ENCODE results near the gene TPH2. TPM values are rescaled to one million over a fixed set of nuclear protein-coding genes. Genes with fewer than 3 reads are reported as not detected.
A peak's percentile ranks its signal among the peaks of the same experiment; 100 is the strongest.

The TPH2 gene
- total RNA-seq, 1 experiment from 2014 or later: not detected

- no peak for DNase-seq
- Histone ChIP-seq H3K27me3 (ENCODE audit: control insufficient read depth, insufficient read depth, low read length) (no peaks in the 10 kb centered on the region), H3K36me3 (replicated peaks; ENCODE audit: control insufficient read depth, insufficient read depth, low read length) (no peaks in the 10 kb centered on the region)
Observed at GRCh38 chr12:71981149-71981548, 42.5 kb downstream of the TPH2 start.

DNA sequence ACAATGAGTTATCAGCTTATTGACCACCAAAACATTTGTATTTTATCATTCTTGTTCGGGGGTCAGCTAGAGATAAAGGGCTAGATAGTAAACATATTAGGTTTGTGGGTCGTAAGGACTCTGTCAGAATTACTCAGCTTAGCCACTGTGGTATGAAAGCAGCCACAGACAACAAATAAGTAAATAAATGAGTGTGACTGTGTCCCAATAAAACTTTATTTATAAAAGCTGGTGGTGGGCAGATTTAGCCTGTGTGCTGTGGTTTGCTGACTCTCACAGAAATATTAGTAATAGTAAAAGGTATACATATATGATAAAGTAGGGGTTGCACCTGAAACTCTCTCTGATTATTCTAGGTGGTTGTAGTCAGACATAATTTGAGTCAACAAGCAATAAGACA is 56.1 kb downstream of the TPH2 start:
- no peaks in the 10 kb centered on the region for H3K36me3 ChIP-seq (replicated peaks; ENCODE audit: control insufficient read depth, insufficient read depth, low read length)
- no peaks in the 10 kb centered on the region for H3K27me3 ChIP-seq (ENCODE audit: control insufficient read depth, insufficient read depth, low read length)
- no peak for DNase-seq
- H3K4me3 ChIP-seq (ENCODE audit: insufficient read depth, low read depth, low read length): no peak overlapping the region

More at GRCh38 chr12:71981149-71981548, 42.5 kb downstream of the TPH2 start:
- no peak overlapping the region for H3K4me3 ChIP-seq (ENCODE audit: insufficient read depth, low read depth, low read length)

GRCh38 chr12:71999795-72000194 is 61.1 kb downstream of the TPH2 start:
- no peak for DNase-seq
- Histone ChIP-seq H3K4me3 (ENCODE audit: insufficient read depth, low read depth, low read length) (no peak overlapping the region), H3K36me3 (replicated peaks; ENCODE audit: control insufficient read depth, insufficient read depth, low read length) (no peaks in the 10 kb centered on the region), H3K27me3 (ENCODE audit: control insufficient read depth, insufficient read depth, low read length) (no peaks in the 10 kb centered on the region)

DNA sequence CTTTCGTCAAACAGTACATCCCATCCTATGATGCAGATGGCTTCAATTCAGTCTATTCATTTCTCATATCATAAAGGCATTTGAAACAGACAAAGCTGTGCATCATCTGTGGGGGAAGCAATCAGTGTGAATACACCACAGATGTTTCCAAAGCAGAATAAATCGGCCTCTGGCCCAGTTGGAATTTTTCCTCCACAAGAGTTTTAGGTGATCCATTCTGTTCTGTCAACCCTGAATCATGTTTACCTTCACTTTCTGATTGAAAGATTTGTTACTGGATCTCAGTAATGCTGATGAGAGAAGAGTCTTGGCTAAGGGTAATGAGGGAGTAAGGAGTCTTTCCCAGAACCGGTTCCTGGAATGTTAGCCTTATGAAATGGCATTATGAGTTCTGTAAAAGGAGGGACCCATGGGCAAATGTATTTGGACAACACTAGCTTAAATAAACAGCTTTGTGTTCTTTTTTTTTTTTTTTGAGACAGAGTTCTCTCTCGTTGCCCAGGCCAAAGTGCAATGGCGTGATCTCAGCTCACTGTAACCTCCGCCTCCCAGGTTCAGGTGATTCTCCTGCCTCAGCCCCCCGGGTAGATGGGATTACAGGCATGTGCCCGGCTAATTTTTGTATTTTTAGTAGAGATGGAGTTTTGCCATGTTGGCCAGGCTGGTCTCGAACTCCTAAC is 62.5 kb downstream of the TPH2 start:
- no peak for DNase-seq
- H3K27me3 ChIP-seq (ENCODE audit: control insufficient read depth, insufficient read depth, low read length): no peaks in the 10 kb centered on the region
- no peaks in the 10 kb centered on the region for H3K36me3 ChIP-seq (replicated peaks; ENCODE audit: control insufficient read depth, insufficient read depth, low read length)
- no peak overlapping the region for H3K4me3 ChIP-seq (ENCODE audit: insufficient read depth, low read depth, low read length)

DNA sequence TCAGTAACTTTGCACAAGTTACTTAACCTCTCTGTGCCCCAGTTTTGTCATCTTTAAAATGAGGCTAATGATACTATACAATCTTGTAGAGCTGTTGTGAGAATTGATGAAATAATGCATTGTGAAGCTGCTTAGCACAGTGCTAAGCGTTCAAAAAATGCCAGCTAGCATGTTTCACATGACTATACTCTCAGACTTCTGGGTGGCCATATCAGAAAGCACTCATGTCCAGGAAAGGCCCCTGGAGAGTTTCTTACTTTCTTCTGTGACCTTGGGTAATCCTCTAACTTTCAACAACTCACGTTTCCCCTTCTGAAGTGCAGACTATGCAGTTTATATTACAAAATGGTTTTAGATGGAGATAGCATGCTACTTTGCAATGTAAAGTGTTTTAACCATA is 68.1 kb downstream of the TPH2 start:
- Histone ChIP-seq H3K27me3 (ENCODE audit: control insufficient read depth, insufficient read depth, low read length) (no peaks in the 10 kb centered on the region; the same call in 1 of the 2 replicates), H3K4me3 (ENCODE audit: insufficient read depth, low read depth, low read length) (no peak overlapping the region), H3K36me3 (replicated peaks; ENCODE audit: control insufficient read depth, insufficient read depth, low read length) (no peaks in the 10 kb centered on the region)
- DNase-seq: no peak

DNA sequence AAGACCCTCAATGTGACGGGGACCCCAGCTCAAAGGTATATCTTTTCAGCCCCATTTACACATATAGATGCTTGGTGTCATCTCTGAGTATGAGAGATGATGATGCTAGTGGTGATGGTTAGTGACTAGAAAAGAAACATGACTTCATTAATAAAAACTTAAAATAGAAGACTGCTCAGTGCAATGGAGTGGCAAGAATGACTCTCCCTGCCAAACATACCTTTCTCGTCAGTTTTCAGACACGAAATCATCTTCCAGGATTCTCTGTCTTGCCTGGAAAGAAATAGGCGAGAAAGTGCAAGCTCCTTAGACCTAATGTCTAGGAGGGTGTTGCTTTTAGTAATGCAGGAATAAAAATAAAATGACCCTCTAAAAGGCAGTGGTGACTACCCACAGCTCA is 71.7 kb downstream of the TPH2 start:
- no peaks in the 10 kb centered on the region; the same call in 1 of the 2 replicates for H3K27me3 ChIP-seq (ENCODE audit: control insufficient read depth, insufficient read depth, low read length)
- no peak overlapping the region for H3K4me3 ChIP-seq (ENCODE audit: insufficient read depth, low read depth, low read length)
- no peak for DNase-seq
- no peaks in the 10 kb centered on the region for H3K36me3 ChIP-seq (replicated peaks; ENCODE audit: control insufficient read depth, insufficient read depth, low read length)

DNA sequence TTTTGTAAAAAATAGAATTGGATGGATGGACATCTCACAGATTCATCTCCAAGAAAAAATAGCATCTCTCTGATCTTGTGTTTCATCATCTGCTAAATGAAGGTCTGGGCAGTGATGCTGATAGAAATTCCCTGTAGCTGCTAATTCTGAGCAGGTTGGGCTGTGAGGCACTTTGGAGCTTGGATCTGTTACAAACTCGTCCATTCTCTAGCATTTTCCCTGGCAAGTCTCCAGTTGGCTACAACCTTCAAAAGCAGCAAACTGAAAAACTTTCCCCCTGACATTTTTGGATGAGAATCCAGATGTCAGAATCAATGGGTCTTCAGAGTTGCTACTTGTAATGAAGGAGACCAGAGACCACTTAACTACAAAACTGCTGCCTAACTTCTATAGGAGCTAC is 72.7 kb downstream of the TPH2 start:
- Histone ChIP-seq H3K27me3 (ENCODE audit: control insufficient read depth, insufficient read depth, low read length) (no peaks in the 10 kb centered on the region; the same call in 1 of the 2 replicates), H3K36me3 (replicated peaks; ENCODE audit: control insufficient read depth, insufficient read depth, low read length) (no peaks in the 10 kb centered on the region), H3K4me3 (ENCODE audit: insufficient read depth, low read depth, low read length) (no peak overlapping the region)
- no peak for DNase-seq

DNA sequence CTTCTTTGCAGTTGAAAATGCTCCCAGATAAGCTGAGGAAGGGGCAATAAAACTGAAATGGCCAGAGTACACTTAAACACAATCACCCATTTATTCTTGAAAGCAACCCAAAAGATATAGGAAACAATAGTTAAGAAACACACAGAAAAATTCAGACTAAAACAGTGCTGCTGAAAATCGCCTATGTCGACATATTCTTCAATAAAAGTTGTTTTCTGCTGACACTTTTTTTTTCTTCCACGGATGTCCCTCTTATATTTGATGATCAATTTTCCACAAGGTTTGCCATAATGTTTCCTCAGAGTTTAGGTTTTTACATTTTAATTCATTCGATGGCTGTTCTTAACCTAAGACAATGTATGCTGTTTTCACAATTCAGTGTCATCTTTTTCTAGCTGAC is 74.2 kb downstream of the TPH2 start:
- Histone ChIP-seq H3K27me3 (ENCODE audit: control insufficient read depth, insufficient read depth, low read length) (no peaks in the 10 kb centered on the region; the same call in 1 of the 2 replicates), H3K36me3 (replicated peaks; ENCODE audit: control insufficient read depth, insufficient read depth, low read length) (no peaks in the 10 kb centered on the region), H3K4me3 (ENCODE audit: insufficient read depth, low read depth, low read length) (no peak overlapping the region)
- no peak for DNase-seq

DNA sequence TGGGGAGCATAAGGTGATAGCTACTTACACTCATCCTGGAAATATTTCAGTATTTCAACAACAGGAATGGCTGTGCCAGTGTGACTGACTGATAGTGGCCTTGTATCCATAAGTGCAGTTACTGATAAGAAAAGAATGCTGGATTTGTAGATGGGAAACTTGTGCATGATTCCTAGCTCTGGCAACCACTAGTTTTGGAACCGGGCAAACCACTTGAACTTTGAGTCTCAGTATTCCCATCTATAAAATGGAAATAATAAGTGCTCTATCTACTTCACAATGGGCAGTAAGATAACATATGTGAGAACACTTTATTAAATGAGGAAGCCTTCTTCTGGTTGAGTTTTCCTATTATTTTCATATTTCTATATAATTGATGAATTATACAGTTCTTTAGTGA is 77.2 kb downstream of the TPH2 start:
- no peak for DNase-seq
- Histone ChIP-seq H3K4me3 (ENCODE audit: insufficient read depth, low read depth, low read length) (no peak overlapping the region), H3K36me3 (replicated peaks; ENCODE audit: control insufficient read depth, insufficient read depth, low read length) (no peaks in the 10 kb centered on the region), H3K27me3 (ENCODE audit: control insufficient read depth, insufficient read depth, low read length) (no peaks in the 10 kb centered on the region)

GRCh38 chr12:72017054-72017651 is 78.5 kb downstream of the TPH2 start:
- H3K4me3 ChIP-seq (ENCODE audit: insufficient read depth, low read depth, low read length): no peak overlapping the region
- H3K36me3 ChIP-seq (replicated peaks; ENCODE audit: control insufficient read depth, insufficient read depth, low read length): no peaks in the 10 kb centered on the region
- peak; percentile 28 for DNase-seq
- no peaks in the 10 kb centered on the region for H3K27me3 ChIP-seq (ENCODE audit: control insufficient read depth, insufficient read depth, low read length)

DNA sequence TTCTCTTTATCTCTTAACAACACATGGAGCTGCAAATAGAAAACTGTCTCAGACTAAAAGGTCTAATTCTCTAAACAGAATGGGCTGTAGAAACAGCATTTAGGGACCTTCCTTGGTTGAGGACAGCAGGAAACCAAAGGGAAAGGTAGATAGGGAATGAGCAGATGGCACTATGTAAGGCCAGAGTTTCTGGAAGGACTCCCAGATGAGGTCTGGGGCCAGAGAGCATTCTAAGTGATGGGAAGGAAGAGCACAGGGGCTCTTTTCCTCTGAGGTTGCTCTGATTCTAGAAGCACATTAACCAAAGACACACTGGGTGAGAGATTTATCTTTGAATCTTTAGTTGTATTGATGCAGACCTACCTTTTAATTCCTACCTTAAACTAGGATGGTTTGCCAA is 79.4 kb downstream of the TPH2 start:
- Histone ChIP-seq H3K36me3 (replicated peaks; ENCODE audit: control insufficient read depth, insufficient read depth, low read length) (no peaks in the 10 kb centered on the region), H3K27me3 (ENCODE audit: control insufficient read depth, insufficient read depth, low read length) (no peaks in the 10 kb centered on the region), H3K4me3 (ENCODE audit: insufficient read depth, low read depth, low read length) (no peak overlapping the region)
- DNase-seq: no peak

GRCh38 chr12:72024613-72025012 is 86.0 kb downstream of the TPH2 start:
- DNase-seq: no peak
- H3K36me3 ChIP-seq (replicated peaks; ENCODE audit: control insufficient read depth, insufficient read depth, low read length): no peaks in the 10 kb centered on the region
- no peaks in the 10 kb centered on the region for H3K27me3 ChIP-seq (ENCODE audit: control insufficient read depth, insufficient read depth, low read length)
- H3K4me3 ChIP-seq (ENCODE audit: insufficient read depth, low read depth, low read length): no peak overlapping the region

- DNase-seq: no peak
- H3K36me3 ChIP-seq (replicated peaks; ENCODE audit: control insufficient read depth, insufficient read depth, low read length): no peaks in the 10 kb centered on the region
- H3K27me3 ChIP-seq (ENCODE audit: control insufficient read depth, insufficient read depth, low read length): no peaks in the 10 kb centered on the region
- H3K4me3 ChIP-seq (ENCODE audit: insufficient read depth, low read depth, low read length): no peak overlapping the region
Observed at GRCh38 chr12:72025524-72025923, 86.9 kb downstream of the TPH2 start.

GRCh38 chr12:72028966-72029365 is 90.3 kb downstream of the TPH2 start:
- H3K36me3 ChIP-seq (replicated peaks; ENCODE audit: control insufficient read depth, insufficient read depth, low read length): no peaks in the 10 kb centered on the region
- no peak overlapping the region for H3K4me3 ChIP-seq (ENCODE audit: insufficient read depth, low read depth, low read length)
- H3K27me3 ChIP-seq (ENCODE audit: control insufficient read depth, insufficient read depth, low read length): no peaks in the 10 kb centered on the region
- DNase-seq: no peak

- Histone ChIP-seq H3K36me3 (replicated peaks; ENCODE audit: control insufficient read depth, insufficient read depth, low read length) (no peaks in the 10 kb centered on the region), H3K4me3 (ENCODE audit: insufficient read depth, low read depth, low read length) (no peak overlapping the region), H3K27me3 (ENCODE audit: control insufficient read depth, insufficient read depth, low read length) (no peaks in the 10 kb centered on the region)
- no peak for DNase-seq
Observed at GRCh38 chr12:72030277-72030676, 91.6 kb downstream of the TPH2 start.

All from H7 (cell line).